Duodenal mucosa (tissue), 2 donors: ENCODE measurements around the gene NCOA5.

Source experiments
- H3K27ac ChIP-seq: one replicate; pipeline ENCODE4 v1.7.0; 2013; ENCODE audit warnings: low read depth, low read length
- H3K27me3 ChIP-seq, 2 donors: one replicate each; pipeline ENCODE4 v1.7.0; 2013; ENCODE audit warnings: low read length in 2 of 2, control low read depth in 1 of 2; ENCODE audit not compliant: insufficient read depth in 2 of 2, control insufficient read depth in 1 of 2
- H3K36me3 ChIP-seq, 2 donors: one replicate each; pipeline ENCODE4 v1.7.0; 2013; ENCODE audit warnings: low read length in 2 of 2, control low read depth in 1 of 2; ENCODE audit not compliant: insufficient read depth in 2 of 2, control insufficient read depth in 1 of 2
- H3K4me1 ChIP-seq, 2 donors: one replicate each; pipeline ENCODE4 v1.7.0; 2013; ENCODE audit warnings: low read length in 2 of 2, control low read depth in 1 of 2; ENCODE audit not compliant: insufficient read depth in 2 of 2, control insufficient read depth in 1 of 2
- H3K4me3 ChIP-seq, 2 donors: one replicate each; pipeline ENCODE4 v1.7.0; 2013; ENCODE audit warnings: low read length in 2 of 2, low read depth in 1 of 2
- H3K9ac ChIP-seq, 2 donors: one replicate each; pipeline ENCODE4 v1.7.0; 2013; ENCODE audit warnings: low read length in 2 of 2, low read depth in 1 of 2
- H3K9me3 ChIP-seq, 2 donors: one replicate each; pipeline ENCODE4 v1.7.0; 2013; ENCODE audit warnings: low read length in 2 of 2, control low read depth in 1 of 2; ENCODE audit not compliant: control insufficient read depth in 1 of 2

The NCOA5 gene

GRCh38 chr20:46056027-46056833 is 33.5 kb downstream of the NCOA5 start:
- peaks cover 0 to 3% of the 10 kb centered on the region in 2 donors for H3K4me1 ChIP-seq
- no peak overlapping the region for H3K4me3 ChIP-seq
- H3K36me3 ChIP-seq, result peaks cover 4 to 7% of the 10 kb centered on the region in 2 donors
- H3K27ac ChIP-seq, result no peak overlapping the region
- H3K9ac ChIP-seq, result no peak overlapping the region
- peaks cover 0 to 6% of the 10 kb centered on the region in 2 donors for H3K27me3 ChIP-seq
- H3K9me3 ChIP-seq, result no peaks in the 10 kb centered on the region

- peaks cover 0 to 3% of the 10 kb centered on the region in 2 donors for H3K36me3 ChIP-seq
- no peak overlapping the region for H3K9ac ChIP-seq
- no peak overlapping the region for H3K4me3 ChIP-seq
- no peaks in the 10 kb centered on the region for H3K9me3 ChIP-seq
- H3K4me1 ChIP-seq, result no peaks in the 10 kb centered on the region
- H3K27ac ChIP-seq, result no peak overlapping the region
- H3K27me3 ChIP-seq, result peaks cover 0 to 6% of the 10 kb centered on the region in 2 donors
These were observed 34.5 kb downstream of the NCOA5 start for GRCh38 chr20:46055269-46055668.

- no peak overlapping the region for H3K27ac ChIP-seq
- H3K4me3 ChIP-seq, result no peak overlapping the region
- no peaks in the 10 kb centered on the region for H3K9me3 ChIP-seq
- H3K27me3 ChIP-seq, result peaks cover 0 to 6% of the 10 kb centered on the region in 2 donors
- H3K36me3 ChIP-seq, result no peaks in the 10 kb centered on the region
- no peaks in the 10 kb centered on the region for H3K4me1 ChIP-seq
- H3K9ac ChIP-seq, result no peak overlapping the region
These were observed 35.2 kb downstream of the NCOA5 start for GRCh38 chr20:46054606-46055005.

- Histone ChIP-seq H3K9ac (no peak overlapping the region), H3K27me3 (peaks cover 0 to 6% of the 10 kb centered on the region in 2 donors), H3K27ac (no peak overlapping the region), H3K9me3 (no peaks in the 10 kb centered on the region), H3K4me1 (no peaks in the 10 kb centered on the region), H3K4me3 (no peak overlapping the region), H3K36me3 (no peaks in the 10 kb centered on the region)
These were observed 36.3 kb downstream of the NCOA5 start for GRCh38 chr20:46053416-46053815.

GRCh38 chr20:46051556-46052308 is 38.0 kb downstream of the NCOA5 start:
- H3K36me3 ChIP-seq, result no peaks in the 10 kb centered on the region
- H3K4me1 ChIP-seq, result no peaks in the 10 kb centered on the region
- H3K4me3 ChIP-seq, result no peak overlapping the region
- no peaks in the 10 kb centered on the region for H3K9me3 ChIP-seq
- peaks cover under 1 to 9% of the 10 kb centered on the region in 2 donors for H3K27me3 ChIP-seq
- H3K27ac ChIP-seq, result no peak overlapping the region
- H3K9ac ChIP-seq, result no peak overlapping the region

- Histone ChIP-seq H3K4me1 (no peaks in the 10 kb centered on the region), H3K9ac (no peak overlapping the region), H3K9me3 (no peaks in the 10 kb centered on the region), H3K27ac (no peak overlapping the region), H3K4me3 (no peak overlapping the region), H3K27me3 (peaks cover 5 to 12% of the 10 kb centered on the region in 2 donors), H3K36me3 (no peaks in the 10 kb centered on the region)
These were observed 38.9 kb downstream of the NCOA5 start for GRCh38 chr20:46050885-46051284.

GRCh38 chr20:46050444-46050843 is 39.3 kb downstream of the NCOA5 start:
- H3K27me3 ChIP-seq, result peaks cover 7 to 12% of the 10 kb centered on the region in 2 donors
- H3K27ac ChIP-seq, result no peak overlapping the region
- no peak overlapping the region for H3K9ac ChIP-seq
- no peaks in the 10 kb centered on the region for H3K36me3 ChIP-seq
- H3K4me3 ChIP-seq, result no peak overlapping the region
- H3K4me1 ChIP-seq, result no peaks in the 10 kb centered on the region
- H3K9me3 ChIP-seq, result no peaks in the 10 kb centered on the region

GRCh38 chr20:46049815-46050214 is 39.9 kb downstream of the NCOA5 start:
- Histone ChIP-seq H3K27ac (no peak overlapping the region), H3K4me1 (no peaks in the 10 kb centered on the region), H3K9me3 (no peaks in the 10 kb centered on the region), H3K27me3 (peaks cover 7 to 12% of the 10 kb centered on the region in 2 donors), H3K36me3 (no peaks in the 10 kb centered on the region), H3K9ac (no peak overlapping the region), H3K4me3 (no peak overlapping the region)

GRCh38 chr20:46049190-46049589 is 40.6 kb downstream of the NCOA5 start:
- Histone ChIP-seq H3K4me3 (no peak overlapping the region), H3K9ac (no peak overlapping the region), H3K9me3 (no peaks in the 10 kb centered on the region), H3K4me1 (no peaks in the 10 kb centered on the region), H3K27me3 (peaks cover 7 to 12% of the 10 kb centered on the region in 2 donors), H3K27ac (no peak overlapping the region), H3K36me3 (no peaks in the 10 kb centered on the region)

GRCh38 chr20:46047821-46048220 is 41.9 kb downstream of the NCOA5 start:
- Histone ChIP-seq H3K27me3 (peaks cover 10 to 12% of the 10 kb centered on the region in 2 donors), H3K4me3 (no peak overlapping the region), H3K9me3 (no peaks in the 10 kb centered on the region), H3K27ac (no peak overlapping the region), H3K4me1 (no peaks in the 10 kb centered on the region), H3K36me3 (no peaks in the 10 kb centered on the region), H3K9ac (no peak overlapping the region)
